GM18951 (cell line): ENCODE results near the gene UAP1L1.

Experiments
- POLR2A ChIP-seq: IDR thresholded peaks from 4 replicates; pipeline ENCODE4 v1.6.1; 2011; ENCODE audit warnings: mild to moderate bottlenecking; ENCODE audit not compliant: insufficient read length, insufficient read depth; ENCODE audit errors: extremely low read depth
- in situ Hi-C: fragments of 300-500 bp; cut with MboI; formaldehyde crosslinking; loops from one replicate; pipeline ENCODE4 v1.12.0; 2022; ENCODE audit warnings: low sequenced_read_pairs, mixed read lengths, inconsistent platforms; ENCODE audit not compliant: unreplicated experiment

The UAP1L1 gene

DNA sequence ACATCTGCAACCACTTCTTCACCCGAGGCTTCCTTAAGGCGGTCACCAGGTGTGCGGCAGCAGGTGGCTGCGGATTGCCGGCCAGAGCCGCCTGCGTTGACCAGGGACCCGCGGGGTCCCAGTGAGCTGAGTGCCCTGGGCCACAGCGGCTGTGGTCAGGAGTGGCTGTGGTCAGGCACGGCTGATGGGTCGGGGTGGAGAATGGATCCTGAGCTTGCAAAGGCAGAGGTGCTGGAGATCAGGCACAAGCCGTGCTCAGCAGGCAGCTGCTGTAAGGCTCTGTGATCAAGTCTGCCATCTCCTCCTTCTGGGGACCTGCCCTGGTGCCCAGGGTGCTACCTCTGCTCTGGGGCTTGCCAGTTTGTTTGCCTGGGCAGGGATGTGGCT is 2.1 kb downstream of the UAP1L1 start:
- no peak for TF ChIP-seq POLR2A
- in situ Hi-C loops = no loop called here

DNA sequence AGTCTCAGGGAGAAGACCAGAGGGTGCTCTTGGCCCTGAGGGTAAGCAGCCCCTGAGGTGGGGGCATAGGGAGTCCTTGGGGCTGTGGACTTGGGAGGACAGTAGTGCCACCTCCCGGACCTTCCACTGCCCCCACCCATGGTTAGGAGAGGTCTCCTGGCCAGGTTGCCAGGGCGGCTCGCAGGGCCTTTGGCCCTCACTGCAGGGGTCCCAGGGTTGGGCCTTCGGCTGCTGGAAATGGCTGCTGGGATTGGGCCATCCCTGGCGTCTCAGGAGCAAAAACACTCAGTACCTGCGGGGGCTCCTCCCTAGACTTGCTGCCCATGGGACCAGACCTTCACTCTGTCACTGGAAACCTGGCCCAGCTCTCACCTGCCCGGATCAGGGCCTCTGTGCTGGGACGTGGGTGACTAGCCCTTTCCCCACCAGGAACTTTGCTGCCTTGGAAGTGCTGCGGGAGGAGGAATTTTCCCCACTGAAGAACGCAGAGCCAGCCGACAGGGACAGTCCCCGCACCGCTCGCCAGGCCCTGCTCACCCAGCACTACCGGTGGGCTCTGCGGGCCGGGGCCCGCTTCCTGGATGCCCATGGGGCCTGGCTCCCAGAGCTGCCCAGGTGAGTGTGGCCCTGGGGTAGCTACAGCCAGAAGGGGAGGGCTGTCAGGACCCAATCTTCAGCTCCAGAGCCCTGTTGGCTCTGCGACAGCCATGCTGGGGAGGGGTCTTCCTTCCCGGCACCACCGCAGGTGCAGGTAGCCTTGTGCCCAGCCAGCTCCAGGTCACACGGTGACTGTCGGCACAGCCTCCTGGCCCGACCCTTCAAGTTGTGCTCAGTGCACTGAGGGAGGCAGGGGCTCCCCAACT is 3.2 kb downstream of the UAP1L1 start:
- in situ Hi-C loops = no loop called here

DNA sequence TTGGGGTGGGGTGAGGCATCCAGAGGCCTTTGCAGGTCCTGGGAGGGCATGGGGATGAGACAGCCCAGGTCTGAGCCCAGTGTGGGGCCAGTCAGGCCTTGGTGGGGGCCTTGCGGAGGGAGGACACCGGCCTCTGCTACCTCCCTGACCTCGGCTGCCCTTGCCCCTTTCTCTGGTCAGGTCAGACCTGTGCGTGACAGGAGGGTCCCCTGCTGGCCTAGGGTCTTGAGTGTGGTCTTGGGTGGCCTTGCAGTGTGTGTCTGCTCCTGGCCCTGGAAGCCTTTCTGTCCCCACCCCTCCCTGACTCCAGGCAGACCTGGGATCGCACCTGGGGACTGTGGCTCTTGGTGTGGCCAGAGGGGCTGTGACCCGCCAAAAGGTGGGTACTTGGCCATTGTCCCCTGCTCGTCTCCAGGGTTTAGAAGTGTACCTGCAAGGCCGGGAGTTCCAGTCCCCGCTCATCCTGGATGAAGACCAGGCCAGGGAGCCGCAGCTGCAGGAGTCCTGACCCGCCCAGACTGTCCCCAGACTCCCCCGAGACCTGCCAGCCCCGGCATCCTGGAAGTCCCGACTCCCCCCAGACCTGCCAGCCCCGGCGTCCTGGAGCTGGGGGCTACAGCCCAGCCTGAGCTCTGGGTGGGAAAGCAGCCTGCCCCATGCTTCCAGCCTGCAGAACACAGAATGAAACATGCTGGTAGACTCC is 5.1 kb downstream of the UAP1L1 start:
- TF ChIP-seq POLR2A = no peak
- in situ Hi-C loops = no loop called here

More for the DNA sequence above, 3.2 kb downstream of the UAP1L1 start:
- no peak for TF ChIP-seq POLR2A

DNA sequence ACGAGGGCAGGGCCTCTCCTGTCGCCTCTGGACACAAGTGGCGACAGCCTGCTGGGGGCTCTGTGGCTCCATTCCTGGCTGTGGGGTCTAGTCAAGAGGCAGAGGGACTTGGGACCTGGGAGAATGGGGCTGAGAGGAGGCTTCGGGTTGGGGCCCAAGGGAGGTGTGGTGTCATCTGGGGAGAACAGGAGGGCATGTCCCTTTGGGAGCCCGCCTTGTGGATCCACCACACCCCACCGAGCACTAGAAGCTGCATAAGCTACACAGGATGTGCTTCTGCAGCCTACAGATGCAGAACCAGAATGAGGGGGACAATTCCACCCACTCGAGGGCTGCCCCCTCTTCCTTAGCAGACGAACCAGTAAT is 5.6 kb downstream of the UAP1L1 start:
- in situ Hi-C loops = no loop called here
- TF ChIP-seq POLR2A = no peak

DNA sequence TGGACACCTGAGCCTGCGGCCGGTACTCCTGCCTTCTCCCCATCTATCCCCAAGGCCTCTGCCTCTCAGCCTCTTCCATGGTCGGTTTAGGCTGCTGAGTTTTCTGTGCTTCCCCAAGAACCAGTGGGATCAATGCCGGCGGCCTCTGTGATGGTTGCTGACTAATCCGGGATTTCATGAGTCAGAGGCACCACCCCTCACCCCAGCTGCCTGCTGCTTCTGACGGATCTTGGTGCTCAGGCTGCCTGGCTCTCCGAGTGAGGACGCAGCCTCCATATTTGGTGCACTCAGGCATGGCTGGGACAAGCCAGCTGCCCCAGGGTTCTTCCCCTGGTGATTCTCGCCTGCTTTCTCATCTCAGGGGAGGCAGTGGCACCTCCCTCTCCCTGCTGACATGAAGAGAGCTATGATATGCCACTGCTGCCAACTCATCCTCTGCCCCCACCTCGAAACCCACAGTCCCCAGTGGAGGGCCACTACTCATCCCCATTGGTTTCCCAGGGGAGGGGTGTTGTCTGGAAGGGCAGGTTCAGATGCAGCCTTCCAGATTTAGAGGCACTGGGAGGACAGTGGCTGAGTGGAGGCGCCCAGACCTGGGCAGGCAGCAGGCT is 6.2 kb downstream of the UAP1L1 start:
- no peak for TF ChIP-seq POLR2A
- in situ Hi-C loops = no loop called here

DNA sequence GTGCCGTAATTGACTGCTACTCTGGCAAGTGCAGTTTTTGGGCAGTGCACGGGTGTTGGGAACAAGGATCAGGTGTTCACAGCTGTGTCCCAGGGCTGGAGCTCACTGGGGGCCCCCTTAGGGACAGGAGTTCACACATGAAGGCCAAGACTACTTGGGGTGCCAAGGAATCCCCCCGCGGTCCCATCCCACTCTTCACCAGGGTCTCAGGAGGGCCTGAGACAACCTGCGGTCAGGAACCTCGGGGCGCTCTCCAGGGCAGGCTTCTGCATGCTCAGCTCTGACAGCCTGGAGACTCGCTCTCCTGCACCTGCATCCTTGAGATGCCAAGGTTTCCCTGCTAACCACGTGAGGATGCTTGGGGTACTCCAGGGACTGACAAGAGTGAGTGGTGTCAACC is 7.2 kb downstream of the UAP1L1 start:
- no peak for TF ChIP-seq POLR2A
- in situ Hi-C loops = no loop called here

DNA sequence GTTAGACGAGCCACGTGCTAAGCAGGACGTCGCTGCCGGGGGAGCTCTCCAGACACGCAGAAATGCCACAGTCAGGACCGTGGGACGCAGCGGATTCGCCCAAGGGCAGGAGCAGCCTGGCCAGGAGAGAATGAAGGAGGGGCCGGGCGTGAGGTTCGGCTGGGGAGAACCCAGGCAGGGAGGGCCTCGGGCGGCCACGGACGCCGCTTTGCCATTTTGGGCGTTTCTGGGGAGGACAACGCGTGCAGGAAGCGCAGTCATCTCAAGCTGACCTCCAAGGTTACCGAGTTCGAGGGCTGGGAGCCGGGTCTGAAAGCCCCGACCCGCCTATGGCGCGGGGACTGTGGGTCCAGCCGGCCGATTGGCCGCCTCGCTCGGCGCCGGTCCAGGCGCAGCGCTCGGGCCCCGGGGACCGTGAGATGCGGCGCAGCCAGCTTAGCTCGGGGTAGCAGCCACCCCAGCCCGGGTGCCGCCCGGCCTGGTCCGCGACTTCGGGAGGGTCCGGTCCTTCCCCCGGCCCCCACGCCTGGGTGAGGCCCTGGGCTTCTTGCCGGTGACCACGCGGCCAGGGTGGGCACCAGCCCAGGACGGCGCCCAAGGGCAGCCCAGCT is 8.7 kb downstream of the UAP1L1 start:
- in situ Hi-C loops = no loop called here
- no peak for TF ChIP-seq POLR2A

DNA sequence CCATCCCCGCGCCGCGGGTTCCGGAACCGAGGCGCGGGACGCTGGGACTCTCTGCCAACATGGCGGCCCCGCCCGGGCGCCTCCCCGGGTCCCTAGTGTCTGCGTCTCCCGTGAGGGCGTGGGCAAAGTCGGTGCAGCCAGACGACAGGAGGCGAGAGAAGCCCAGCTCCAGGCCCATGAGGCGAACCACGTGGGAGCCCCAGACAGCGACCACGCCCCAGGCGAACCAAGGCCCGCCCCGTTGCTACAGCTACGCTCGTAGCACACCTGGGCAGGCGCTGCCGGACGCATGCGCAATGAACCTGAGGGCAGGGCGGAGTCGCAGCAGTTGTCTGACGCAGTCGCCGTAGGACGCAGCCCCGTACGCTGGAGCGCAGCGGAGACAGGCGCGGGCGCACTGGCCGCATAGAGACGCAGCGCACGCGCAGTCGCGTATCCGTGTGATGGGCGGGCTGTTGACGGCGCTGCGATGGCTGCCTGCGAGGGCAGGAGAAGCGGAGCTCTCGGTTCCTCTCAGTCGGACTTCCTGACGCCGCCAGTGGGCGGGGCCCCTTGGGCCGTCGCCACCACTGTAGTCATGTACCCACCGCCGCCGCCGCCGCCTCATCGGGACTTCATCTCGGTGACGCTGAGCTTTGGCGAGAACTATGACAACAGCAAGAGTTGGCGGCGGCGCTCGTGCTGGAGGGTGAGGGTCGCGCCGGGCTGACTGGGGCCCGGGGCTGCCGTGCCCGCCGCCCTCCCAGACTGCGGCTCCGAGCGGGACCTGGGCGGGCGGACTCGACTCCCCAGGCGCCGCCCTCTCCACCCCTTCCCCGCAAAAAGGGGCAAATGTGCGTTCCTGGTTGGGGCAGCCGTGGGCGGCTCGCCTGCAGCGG is 9.5 kb downstream of the UAP1L1 start, which contains the start of gene MAN1B1:
Gene MAN1B1 (plus strand): TSS at position 455 of the 878 bp plus-strand sequence. CDS start 15 bp downstream, at position 470.
- in situ Hi-C loops = no loop called here
- peak; percentile 73 for TF ChIP-seq POLR2A

DNA sequence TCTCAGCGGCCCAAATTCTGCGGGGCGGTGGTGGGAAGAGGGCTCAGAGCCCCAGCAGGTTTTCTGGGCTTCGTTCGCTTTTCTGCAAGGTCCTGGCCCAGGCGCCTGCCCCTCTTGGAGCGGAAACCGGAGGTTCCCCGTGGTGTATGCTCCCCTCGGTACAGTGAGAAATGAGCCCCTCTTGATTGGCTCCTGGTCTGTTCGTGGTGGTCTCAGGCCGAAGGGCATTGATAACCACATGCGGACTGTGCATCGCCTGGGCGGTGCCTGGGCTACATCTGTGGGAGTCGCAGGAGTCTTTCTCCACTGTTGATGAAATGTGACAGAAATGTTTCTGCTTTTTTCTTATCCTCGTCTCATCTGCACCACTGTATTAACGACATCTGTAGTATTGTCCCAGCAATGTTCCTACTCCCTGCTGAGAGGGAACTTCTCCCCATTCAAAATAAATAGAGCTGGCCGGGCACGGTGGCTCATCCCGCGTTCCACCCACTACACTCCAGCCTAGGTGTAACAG is 10.2 kb downstream of the UAP1L1 start:
- in situ Hi-C loops = no loop called here
- TF ChIP-seq POLR2A = no peak

DNA sequence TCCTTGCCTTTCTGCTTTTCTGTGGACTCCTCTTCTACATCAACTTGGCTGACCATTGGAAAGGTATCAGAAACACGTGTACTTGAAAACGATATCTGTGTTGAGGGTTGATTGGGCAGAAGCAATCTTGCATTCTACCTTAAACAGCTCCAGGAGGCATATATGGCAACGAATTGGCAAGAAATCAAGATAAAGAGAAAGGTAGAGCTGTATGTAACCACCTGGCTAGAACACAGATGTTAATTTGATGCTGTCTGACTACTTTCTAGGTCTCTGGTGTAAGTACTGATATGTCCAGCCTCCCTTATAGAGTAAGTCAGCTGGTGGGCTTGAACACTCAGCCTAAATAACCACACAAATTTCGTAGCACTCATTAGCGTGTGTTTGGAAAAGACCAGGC is 10.8 kb downstream of the UAP1L1 start:
- TF ChIP-seq POLR2A = no peak
- in situ Hi-C loops = no loop called here

DNA sequence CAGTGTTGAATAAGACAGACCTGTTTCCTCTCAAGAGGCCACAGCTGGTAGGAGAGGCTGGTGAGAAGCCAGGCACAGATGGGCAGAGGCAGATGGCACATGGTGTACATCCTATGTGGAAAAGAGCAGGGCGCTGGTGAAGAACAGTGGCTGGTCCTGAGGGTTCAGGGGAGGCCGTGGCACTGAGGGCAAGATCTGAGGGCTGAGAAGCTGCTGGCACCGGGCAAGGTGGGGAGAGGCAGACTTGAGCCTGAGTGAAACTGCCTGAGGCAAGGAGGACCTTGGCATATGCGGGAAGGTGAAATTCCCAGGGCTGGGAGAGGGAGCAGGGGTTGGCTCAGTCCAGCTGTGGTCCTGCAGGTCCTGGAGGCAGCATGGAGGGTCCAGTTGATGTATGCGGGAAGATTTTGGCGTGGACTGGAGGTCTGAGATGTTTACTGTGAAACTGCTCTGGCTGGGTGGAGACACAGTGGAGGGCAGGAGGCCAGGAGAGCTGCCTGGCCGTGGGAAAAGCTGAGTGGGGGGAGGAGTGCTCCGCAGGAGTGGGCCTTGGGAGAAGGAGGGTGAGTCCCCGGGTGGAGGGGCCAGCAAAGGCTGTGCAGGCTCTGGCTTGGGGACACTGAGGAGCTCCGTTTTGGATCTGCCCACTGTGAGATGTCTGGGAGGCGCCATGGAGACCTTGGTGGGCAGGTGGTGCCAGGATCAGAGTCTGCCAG is 12.1 kb downstream of the UAP1L1 start:
- no peak for TF ChIP-seq POLR2A
- in situ Hi-C loops = no loop called here

DNA sequence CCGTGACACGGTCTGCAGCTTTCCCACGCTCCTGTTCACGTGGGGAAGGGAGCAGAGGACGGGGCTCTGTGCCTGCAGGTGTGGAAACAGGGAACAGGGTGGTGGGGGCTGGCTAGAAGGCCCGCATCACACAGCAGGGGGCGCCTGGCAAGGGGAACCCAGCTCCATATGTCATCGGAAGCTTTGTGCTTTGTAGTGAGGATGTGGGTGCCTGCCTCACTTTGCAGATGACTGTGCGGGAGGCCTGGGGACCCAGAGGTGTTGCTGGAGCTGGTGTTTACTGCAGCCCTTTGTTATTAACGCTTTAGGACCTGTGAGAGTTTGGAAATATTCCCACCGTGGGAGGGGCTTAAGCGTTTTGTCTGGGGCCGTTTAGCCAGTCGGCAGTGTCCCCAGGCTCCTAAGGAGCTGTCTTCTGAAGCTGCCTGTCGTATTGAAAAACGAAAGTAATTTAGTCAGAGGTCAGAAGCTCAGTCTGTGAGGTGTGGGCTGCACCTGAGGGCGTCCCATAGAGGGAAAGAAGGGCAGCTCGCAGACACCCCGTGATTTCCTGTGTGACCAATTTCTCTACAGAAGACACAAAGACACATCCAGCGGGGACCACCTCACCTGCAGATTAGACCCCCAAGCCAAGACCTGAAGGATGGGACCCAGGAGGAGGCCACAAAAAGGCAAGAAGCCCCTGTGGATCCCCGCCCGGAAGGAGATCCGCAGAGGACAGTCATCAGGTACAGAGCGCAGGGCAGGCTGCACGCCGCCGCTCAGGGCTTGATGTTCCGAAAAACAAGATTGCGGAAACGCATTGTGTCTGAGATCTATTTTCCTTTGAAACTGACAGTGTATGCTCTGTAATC is 18.6 kb downstream of the UAP1L1 start:
- in situ Hi-C loops = no loop called here
- peak; percentile 33 for TF ChIP-seq POLR2A
